Heart right ventricle (tissue), 16 donors: ENCODE measurements around the gene ALLC. TPM values are rescaled to one million over a fixed set of nuclear protein-coding genes. Genes with fewer than 3 reads are reported as not detected.

Experiments
- ATAC-seq, 8 donors: fragments of 200-7000 bp; cut with Tn5 transposase; one replicate each; pipeline ENCODE4 v1.9.1; 2020; ENCODE audit warnings: mild to moderate bottlenecking in 8 of 8, moderate library complexity in 8 of 8, moderate number of reproducible peaks in 1 of 8
- DNase-seq, 2 donors: peaks; one replicate each; pipeline ENCODE4 v3.0.0-alpha.2; 2020
- H3K27ac ChIP-seq, 10 donors: fragments of 200-600 bp; sonication (generic) in 2 of 10; one replicate each; pipeline versions ENCODE4 v1.5.0 to v1.8.0; 2020 to 2022; ENCODE audit warnings: mild to moderate bottlenecking in 3 of 10
- H3K27me3 ChIP-seq, 7 donors: fragments of 200-600 bp; one replicate each; pipeline ENCODE4 v1.8.0; 2021 to 2022; ENCODE audit warnings: mild to moderate bottlenecking in 2 of 7
- H3K36me3 ChIP-seq, 9 donors: fragments of 200-600 bp; sonication (generic) in 1 of 9; one replicate each; pipeline versions ENCODE4 v1.5.0 to v1.8.0; 2020 to 2022; ENCODE audit warnings: mild to moderate bottlenecking in 2 of 9
- H3K4me1 ChIP-seq, 9 donors: fragments of 200-600 bp; sonication (generic) in 1 of 9; one replicate each; pipeline versions ENCODE4 v1.5.0 to v1.8.0; 2020 to 2022; ENCODE audit warnings: mild to moderate bottlenecking in 4 of 9
- H3K4me3 ChIP-seq, 10 donors: fragments of 200-600 bp; sonication (generic) in 2 of 10; one replicate each; pipeline versions ENCODE4 v1.5.0 to v1.8.0; 2020 to 2022; ENCODE audit warnings: mild to moderate bottlenecking in 7 of 10, moderate library complexity in 2 of 10
- H3K9me3 ChIP-seq, 11 donors: fragments of 200-600 bp in 10 of 11; sonication (generic) in 2 of 11; one replicate each; pipeline versions ENCODE4 v1.5.0 to v1.8.0; 2013 to 2022; ENCODE audit warnings: mild to moderate bottlenecking in 2 of 11, control low read depth in 1 of 11, moderate library complexity in 1 of 11
- CTCF ChIP-seq, 9 donors: fragments of 200-600 bp; sonication (generic) in 2 of 9; IDR thresholded peaks; one replicate each; pipeline versions ENCODE4 v1.5.0 to v1.8.0; 2021 to 2022; ENCODE audit warnings: antibody characterized with exemption in 9 of 9, mild to moderate bottlenecking in 5 of 9, moderate library complexity in 1 of 9
- WGBS, 2 donors: extraction: QIAGEN DNeasy Blood & Tissue Kit; methylation state at CpG; one replicate each; pipeline ENCODE4 v1.1.7; 2013; ENCODE audit warnings: inconsistent platforms in 1 of 2; 5-methylcytosine and 5-hydroxymethylcytosine counted together
- intact Hi-C, 10 donors: fragments of 100-400 bp; cut with DNase I; formaldehyde crosslinking; loops; one replicate each; pipeline versions ENCODE4 v1.11.1 to v1.14.2; 2022
- polyA plus RNA-seq, 2 donors: library from polyadenylated mRNA; stranded (reverse); fragments of 200-250 nt; gene quantifications; one replicate each; pipeline ENCODE4 v1.2.3, GENCODE V29; 2013
- total RNA-seq, 10 donors: library from RNA; stranded (reverse); fragmentation: NEBNext Ultra II Directional in 3 of 10; extraction: Animal tissue kit (Norgen Biotek cat#: 25700) in 3 of 10; gene quantifications; one replicate each; pipeline versions ENCODE4 v1.2.1 to v1.2.4, GENCODE V29; 2021 to 2023
- donor health status: Arrhythmogenic right ventricular cardiomyopathy.
- donor health status: ischemic (EF 13 %, LVEDD 7.1; RV severe dilation, severe dysfunction).
- donor health status: healthy with polysubstance abuse.
- donor health status: DM: no; HTN: yes; CAD: no.
- donor health status: DM: no; HTN: no; CAD: no.
- donor health status: ischemic (EF 25% LVEDD 6.9; RV normal size, moderate dysfunction).
- donor health status: ischemic (EF 25% LVEDD 5.7; RV mildly dilated, moderate dysfunction).
- donor health status: healthy.
- donor health status: DM: yes; HTN: yes; CAD: no.
- donor health status: Ischemic cardiomyopathy.
- donor health status: ischemic (EF 35%, LVEDD 5.7; RV mildly dilated, moderate dysfunction).
- donor health status: nonischemic (EF 11% LVEDD 7.7; RV severe dilation, severe dysfunction).
- donor health status: DM: yes; HTN: yes; CAD: no.
- donor health status: PGD.
- donor health status: ischemic (EF 29% LVEDD 5.4; RV normal size, mild dysfunction).
- donor health status: nonischemic (EF 23%, LVEDD 6.1; RV moderate dilation, normal function).

Gene ALLC
- total and polyA plus RNA-seq, 12 donors, result 0.59 TPM; not detected in 11

GRCh38 chr2:3678212-3678611 is 20.2 kb downstream of the ALLC start:
- Histone ChIP-seq H3K4me1 (no peaks in the 10 kb centered on the region), H3K27ac (no peak overlapping the region), H3K36me3 (no peaks in the 10 kb centered on the region), H3K27me3 (peaks cover 0 to 25% (median 4%) of the 10 kb centered on the region in 7 donors), H3K9me3 (no peaks in the 10 kb centered on the region), H3K4me3 (no peak overlapping the region)
- intact Hi-C loops, result no loop called here
- no peak for TF ChIP-seq CTCF (IDR thresholded peaks at IDR 0.05)
- ATAC-seq (no peak), DNase-seq (no peak)
- WGBS, 2 donors, result 73 to 87% methylated on average over 9 of the region's 9 CpGs

- no peak for TF ChIP-seq CTCF (IDR thresholded peaks at IDR 0.05)
- no peaks in the 10 kb centered on the region for H3K9me3 ChIP-seq
- H3K4me1 ChIP-seq, result no peaks in the 10 kb centered on the region
- peaks cover 0 to 25% (median 4%) of the 10 kb centered on the region in 7 donors for H3K27me3 ChIP-seq
- WGBS, 2 donors, result 93 to 95% methylated on average over 2 of the region's 2 CpGs
- no peaks in the 10 kb centered on the region for H3K36me3 ChIP-seq
- H3K4me3 ChIP-seq, result no peak overlapping the region
- no peak overlapping the region for H3K27ac ChIP-seq
- intact Hi-C loops, result no loop called here
- ATAC-seq (no peak), DNase-seq (no peak)
Measured at GRCh38 chr2:3679180-3679579, 21.2 kb downstream of the ALLC start.

DNA sequence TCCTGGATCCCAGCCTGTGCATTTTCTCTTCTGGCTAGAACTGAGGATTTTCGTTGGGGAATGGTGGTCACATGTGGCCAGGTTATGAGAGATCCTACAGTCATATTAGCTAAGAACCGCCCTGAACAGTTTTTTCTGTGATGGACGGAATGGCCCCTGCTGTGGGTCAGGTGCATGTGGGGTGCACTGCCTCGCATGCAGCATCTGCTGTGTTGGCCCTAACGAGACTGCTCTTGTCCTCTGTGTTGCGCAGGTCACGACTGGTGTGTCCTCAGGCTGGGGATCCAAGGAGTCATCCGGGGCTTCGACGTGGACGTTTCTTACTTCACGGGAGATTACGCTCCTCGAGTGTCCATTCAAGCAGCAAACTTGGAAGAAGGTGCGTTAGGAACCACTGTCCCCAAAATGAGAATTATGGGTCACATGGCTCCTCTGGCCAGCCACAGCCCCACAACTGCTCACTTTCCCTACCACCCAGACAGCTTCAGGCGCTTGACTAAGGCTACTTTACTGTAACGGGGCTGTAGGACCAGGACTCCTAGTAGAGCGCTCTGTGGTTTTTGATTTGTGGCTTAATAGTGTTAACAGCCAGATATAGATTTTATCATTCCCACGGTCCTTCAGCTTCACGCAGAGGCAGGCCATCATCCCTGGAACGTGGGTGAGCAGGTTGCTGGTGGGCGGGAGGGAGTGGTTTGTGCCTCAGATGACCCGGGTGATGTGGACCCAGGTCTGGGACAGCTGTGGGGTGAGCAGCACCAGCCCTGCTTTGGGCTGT is 21.8 kb downstream of the ALLC start:
- no peaks in the 10 kb centered on the region for H3K4me1 ChIP-seq
- H3K4me3 ChIP-seq, result no peak overlapping the region
- TF ChIP-seq CTCF (IDR thresholded peaks at IDR 0.05), result no peak
- ATAC-seq (no peak), DNase-seq (no peak)
- no peak overlapping the region for H3K27ac ChIP-seq
- 86 to 87% methylated on average over 23 of the region's 23 CpGs for WGBS, 2 donors
- H3K36me3 ChIP-seq, result no peaks in the 10 kb centered on the region
- peaks cover 0 to 25% (median 4%) of the 10 kb centered on the region in 7 donors for H3K27me3 ChIP-seq
- intact Hi-C loops, result no loop called here
- no peaks in the 10 kb centered on the region for H3K9me3 ChIP-seq

GRCh38 chr2:3680548-3681345 is 22.7 kb downstream of the ALLC start:
- no peaks in the 10 kb centered on the region for H3K9me3 ChIP-seq
- H3K27ac ChIP-seq, result no peak overlapping the region
- 90 to 92% methylated on average over 18 of the region's 18 CpGs for WGBS, 2 donors
- no peak for TF ChIP-seq CTCF (IDR thresholded peaks at IDR 0.05)
- DNase-seq (no peak), ATAC-seq (no peak)
- no peaks in the 10 kb centered on the region for H3K36me3 ChIP-seq
- H3K4me3 ChIP-seq, result no peak overlapping the region
- H3K27me3 ChIP-seq, result peaks cover 0 to 23% (median 4%) of the 10 kb centered on the region in 7 donors
- no peaks in the 10 kb centered on the region for H3K4me1 ChIP-seq
- intact Hi-C loops, result no loop called here
